ENCODE measurements around the gene UROC1. TPM values are rescaled to one million over a fixed set of nuclear protein-coding genes. Genes with fewer than 3 reads are reported as not detected.

UROC1 gene
- total RNA-seq, 3 donors from 2014 or later, result not detected

- DNase-seq (ENCODE audit: low spot score in 2 of 2), result no peak
- intact Hi-C loops (cut with DNase I; ENCODE audit: low total_unique reads), result no loop called here
Measured at GRCh38 chr3:126509597-126510307, 7.8 kb downstream of the UROC1 start.

DNA sequence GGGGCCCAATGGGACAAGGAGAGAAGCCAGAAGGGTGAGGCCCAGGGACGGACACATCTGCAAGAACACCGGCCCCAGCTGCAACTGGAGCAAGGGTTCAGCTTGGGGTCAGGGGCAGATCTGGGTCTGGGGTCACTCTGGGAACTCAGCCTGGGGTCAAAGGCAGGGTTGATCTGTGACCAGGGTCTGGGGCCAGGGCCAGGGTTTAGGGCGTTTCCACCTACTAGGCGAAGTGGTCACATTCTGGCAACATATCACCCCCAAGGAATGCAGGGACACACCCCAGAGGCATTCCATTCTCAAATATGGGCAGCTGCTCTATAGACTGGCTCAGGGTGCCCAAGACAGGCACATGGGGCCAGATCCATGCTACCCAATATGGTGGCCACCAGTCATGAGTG is 9.0 kb downstream of the UROC1 start:
- TF ChIP-seq POLR2AphosphoS5 (IDR thresholded peaks at IDR 0.05) (no peak), POLR2A (IDR thresholded peaks at IDR 0.05) (no peak), CTCF (IDR thresholded peaks at IDR 0.05) (no peak)
- DNase-seq (ENCODE audit: low spot score in 2 of 2), result no peak
- Histone ChIP-seq H3K27me3 (peaks cover 0 to 12% of the 10 kb centered on the region in 2 donors), H3K9me3 (no peaks in the 10 kb centered on the region), H3K4me1 (no peaks in the 10 kb centered on the region), H3K4me3 (no peak overlapping the region), H3K27ac (no peak overlapping the region), H3K36me3 (no peaks in the 10 kb centered on the region)
- intact Hi-C loops (cut with DNase I; ENCODE audit: low total_unique reads), result no loop called here

More at GRCh38 chr3:126509597-126510307, 7.8 kb downstream of the UROC1 start:
- H3K27ac ChIP-seq, result peak overlapping the region in 1 of 2 donors; percentile 25
- H3K27me3 ChIP-seq, result peaks cover 0 to 9% of the 10 kb centered on the region in 2 donors
- no peaks in the 10 kb centered on the region for H3K4me1 ChIP-seq
- no peak overlapping the region for H3K4me3 ChIP-seq
- H3K9me3 ChIP-seq, result no peaks in the 10 kb centered on the region
- no peaks in the 10 kb centered on the region for H3K36me3 ChIP-seq
- TF ChIP-seq POLR2AphosphoS5 (IDR thresholded peaks at IDR 0.05) (no peak), POLR2A (IDR thresholded peaks at IDR 0.05) (no peak), CTCF (IDR thresholded peaks at IDR 0.05) (no peak)

GRCh38 chr3:126507886-126508285 is 9.7 kb downstream of the UROC1 start:
- H3K36me3 ChIP-seq, result no peaks in the 10 kb centered on the region
- H3K27me3 ChIP-seq, result peaks cover 0 to 12% of the 10 kb centered on the region in 2 donors
- no peaks in the 10 kb centered on the region for H3K9me3 ChIP-seq
- intact Hi-C loops (cut with DNase I; ENCODE audit: low total_unique reads), result no loop called here
- H3K4me1 ChIP-seq, result no peaks in the 10 kb centered on the region
- no peak overlapping the region for H3K4me3 ChIP-seq
- TF ChIP-seq POLR2AphosphoS5 (IDR thresholded peaks at IDR 0.05) (no peak), POLR2A (IDR thresholded peaks at IDR 0.05) (no peak), CTCF (IDR thresholded peaks at IDR 0.05) (no peak)
- no peak overlapping the region for H3K27ac ChIP-seq
- no peak for DNase-seq (ENCODE audit: low spot score in 2 of 2)

- H3K4me1 ChIP-seq, result no peaks in the 10 kb centered on the region
- peaks cover 0 to 12% of the 10 kb centered on the region in 2 donors for H3K27me3 ChIP-seq
- H3K9me3 ChIP-seq, result no peaks in the 10 kb centered on the region
- H3K4me3 ChIP-seq, result no peak overlapping the region
- DNase-seq (ENCODE audit: low spot score in 2 of 2), result no peak
- H3K27ac ChIP-seq, result no peak overlapping the region
- intact Hi-C loops (cut with DNase I; ENCODE audit: low total_unique reads), result no loop called here
- no peaks in the 10 kb centered on the region for H3K36me3 ChIP-seq
- no peak for TF ChIP-seq POLR2A (IDR thresholded peaks at IDR 0.05)
- no peak for TF ChIP-seq POLR2AphosphoS5 (IDR thresholded peaks at IDR 0.05)
- TF ChIP-seq CTCF (IDR thresholded peaks at IDR 0.05), result no peak
Measured at GRCh38 chr3:126503701-126504100, 13.9 kb downstream of the UROC1 start.

DNA sequence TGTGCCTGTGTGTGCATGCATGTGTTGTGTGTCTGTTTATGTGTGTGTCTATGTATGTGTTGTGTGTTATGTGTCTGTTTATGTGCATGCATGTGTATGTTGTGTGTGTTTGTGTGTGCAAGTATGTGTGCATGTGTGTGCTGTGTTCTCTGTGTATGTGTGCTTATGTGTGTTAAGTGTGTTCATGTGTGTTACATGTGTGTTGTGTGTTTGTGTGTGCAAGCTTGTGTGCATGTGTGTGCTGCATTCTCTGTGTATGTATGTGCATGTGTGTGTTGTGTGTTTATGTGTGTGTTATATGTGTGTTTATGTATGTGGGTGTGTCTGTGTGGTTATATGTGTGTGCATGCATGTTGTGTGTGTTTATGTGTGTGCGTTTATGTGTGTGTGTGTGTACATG is 14.9 kb downstream of the UROC1 start:
- H3K27me3 ChIP-seq, result peaks cover 0 to 12% of the 10 kb centered on the region in 2 donors
- no peak overlapping the region for H3K4me3 ChIP-seq
- H3K9me3 ChIP-seq, result no peaks in the 10 kb centered on the region
- no peak overlapping the region for H3K27ac ChIP-seq
- TF ChIP-seq POLR2AphosphoS5 (IDR thresholded peaks at IDR 0.05), result no peak
- intact Hi-C loops (cut with DNase I; ENCODE audit: low total_unique reads), result no loop called here
- no peaks in the 10 kb centered on the region for H3K36me3 ChIP-seq
- DNase-seq (ENCODE audit: low spot score in 2 of 2), result no peak
- no peaks in the 10 kb centered on the region for H3K4me1 ChIP-seq

All from breast epithelium (tissue), 4 donors.